GM12875 (cell line): Measurements from ENCODE around the gene NCMAP.

Experiments used
- H3K4me3 ChIP-seq: one replicate; pipeline ENCODE4 v1.5.1; 2011; ENCODE audit warnings: low read depth, low read length, control low read depth
- CTCF ChIP-seq: IDR thresholded peaks from 2 replicates; pipeline ENCODE4 v1.5.1; 2011; ENCODE audit warnings: low read depth, mild to moderate bottlenecking, control low read depth, inconsistent platforms, low read length, moderate library complexity, borderline replicate concordance; ENCODE audit not compliant: insufficient read depth

The NCMAP gene

GRCh38 chr1:24535021-24535424, 20.9 kb upstream of the NCMAP start:
- peak overlapping the region; percentile 48 for H3K4me3 ChIP-seq

GRCh38 chr1:24535778-24536177, 20.1 kb upstream of the NCMAP start:
- TF ChIP-seq CTCF: no peak

More at GRCh38 chr1:24535021-24535424, 20.9 kb upstream of the NCMAP start:
- TF ChIP-seq CTCF: peak; percentile 6; the same call in 1 of the 2 replicates

GRCh38 chr1:24536391-24536840, 19.5 kb upstream of the NCMAP start:
- no peak overlapping the region for H3K4me3 ChIP-seq
- TF ChIP-seq CTCF: no peak

More at GRCh38 chr1:24535778-24536177, 20.1 kb upstream of the NCMAP start:
- H3K4me3 ChIP-seq: no peak overlapping the region

GRCh38 chr1:24540051-24540905, 15.6 kb upstream of the NCMAP start:
- H3K4me3 ChIP-seq: no peak overlapping the region
- no peak for TF ChIP-seq CTCF

GRCh38 chr1:24540906-24541710, 14.8 kb upstream of the NCMAP start:
- TF ChIP-seq CTCF: no peak
- H3K4me3 ChIP-seq: no peak overlapping the region

GRCh38 chr1:24541711-24542346, 14.1 kb upstream of the NCMAP start:
- no peak overlapping the region for H3K4me3 ChIP-seq
- peak; percentile 50; the same call in 1 of the 2 replicates for TF ChIP-seq CTCF
